Mucosa of stomach (tissue), 1 donor: ENCODE results near the gene ARMC6.
"Not testable (repeated sequence)": the region's sequence is repeated elsewhere in the genome, so short reads cannot be mapped to it uniquely, and the experiment has no call there.

ENCODE experiments used
- H3K27me3 ChIP-seq: one replicate; pipeline ENCODE4 v1.7.0; 2013; ENCODE audit warnings: mild to moderate bottlenecking, low read length; ENCODE audit not compliant: control insufficient read depth, insufficient read depth
- H3K36me3 ChIP-seq: one replicate; pipeline ENCODE4 v1.7.0; 2013; ENCODE audit warnings: low read length; ENCODE audit not compliant: control insufficient read depth, insufficient read depth
- H3K4me1 ChIP-seq: one replicate; pipeline ENCODE4 v1.7.0; 2013; ENCODE audit warnings: mild to moderate bottlenecking, low read length; ENCODE audit not compliant: control insufficient read depth, insufficient read depth
- H3K4me3 ChIP-seq: one replicate; pipeline ENCODE4 v1.7.0; 2013; ENCODE audit warnings: low read length
- H3K9ac ChIP-seq: one replicate; pipeline ENCODE4 v1.7.0; 2013; ENCODE audit warnings: mild to moderate bottlenecking, low read length, moderate library complexity
- H3K9me3 ChIP-seq: one replicate; pipeline ENCODE4 v1.7.0; 2013; ENCODE audit warnings: mild to moderate bottlenecking, low read length, moderate library complexity; ENCODE audit not compliant: control insufficient read depth
- donor health status: Pancreatic carcinoma.

ARMC6 gene

DNA sequence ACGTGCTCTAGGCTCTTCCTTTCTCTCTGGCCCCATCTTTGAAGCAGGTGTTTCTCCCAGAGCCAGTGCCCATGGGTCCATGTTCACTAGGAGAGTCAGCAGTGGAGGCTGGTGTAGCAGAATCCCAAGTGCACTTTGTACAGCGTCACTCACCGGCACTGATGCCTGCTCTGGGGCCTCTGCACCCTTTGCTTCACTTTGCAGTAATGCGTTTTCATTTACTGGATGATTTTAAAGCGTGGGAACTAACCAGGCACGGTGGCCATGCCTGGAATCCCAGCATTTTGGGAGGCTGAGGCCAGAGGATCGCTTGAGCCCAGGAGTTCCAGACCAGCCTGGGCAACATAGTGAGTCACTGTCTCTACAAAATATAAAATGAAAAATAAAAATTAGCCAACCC, 61.1 kb downstream of the ARMC6 start:
- Histone ChIP-seq H3K36me3 (no peaks in the 10 kb centered on the region), H3K9ac (no peak overlapping the region), H3K27me3 (no peaks in the 10 kb centered on the region)

DNA sequence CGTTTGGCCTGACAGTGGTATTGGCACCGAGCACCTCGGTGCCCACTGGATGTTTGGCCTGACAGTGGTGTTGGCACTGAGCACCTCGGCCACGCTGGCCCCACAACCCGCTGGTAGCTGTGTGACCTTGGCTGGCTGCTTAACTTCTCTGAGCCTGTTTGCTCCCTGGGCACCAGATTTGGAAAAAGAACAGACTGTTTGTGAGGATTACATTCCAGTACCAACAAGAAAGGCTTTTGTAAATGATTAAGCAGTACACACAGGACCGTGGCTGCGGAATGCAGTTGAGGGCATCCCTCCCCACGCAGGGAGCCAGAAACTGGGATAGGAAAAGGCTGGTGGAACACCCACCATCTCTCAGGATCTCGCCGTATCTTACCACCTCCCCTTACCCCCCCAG, 62.3 kb downstream of the ARMC6 start:
- Histone ChIP-seq H3K4me1 (peaks cover 3% of the 10 kb centered on the region), H3K27me3 (no peaks in the 10 kb centered on the region), H3K9me3 (no peaks in the 10 kb centered on the region), H3K9ac (no peak overlapping the region), H3K36me3 (no peaks in the 10 kb centered on the region), H3K4me3 (no peak overlapping the region)

More for the DNA sequence above, 61.1 kb downstream of the ARMC6 start:
- Histone ChIP-seq H3K9me3 (no peaks in the 10 kb centered on the region), H3K4me3 (no peak overlapping the region), H3K4me1 (peaks cover 3% of the 10 kb centered on the region)

DNA sequence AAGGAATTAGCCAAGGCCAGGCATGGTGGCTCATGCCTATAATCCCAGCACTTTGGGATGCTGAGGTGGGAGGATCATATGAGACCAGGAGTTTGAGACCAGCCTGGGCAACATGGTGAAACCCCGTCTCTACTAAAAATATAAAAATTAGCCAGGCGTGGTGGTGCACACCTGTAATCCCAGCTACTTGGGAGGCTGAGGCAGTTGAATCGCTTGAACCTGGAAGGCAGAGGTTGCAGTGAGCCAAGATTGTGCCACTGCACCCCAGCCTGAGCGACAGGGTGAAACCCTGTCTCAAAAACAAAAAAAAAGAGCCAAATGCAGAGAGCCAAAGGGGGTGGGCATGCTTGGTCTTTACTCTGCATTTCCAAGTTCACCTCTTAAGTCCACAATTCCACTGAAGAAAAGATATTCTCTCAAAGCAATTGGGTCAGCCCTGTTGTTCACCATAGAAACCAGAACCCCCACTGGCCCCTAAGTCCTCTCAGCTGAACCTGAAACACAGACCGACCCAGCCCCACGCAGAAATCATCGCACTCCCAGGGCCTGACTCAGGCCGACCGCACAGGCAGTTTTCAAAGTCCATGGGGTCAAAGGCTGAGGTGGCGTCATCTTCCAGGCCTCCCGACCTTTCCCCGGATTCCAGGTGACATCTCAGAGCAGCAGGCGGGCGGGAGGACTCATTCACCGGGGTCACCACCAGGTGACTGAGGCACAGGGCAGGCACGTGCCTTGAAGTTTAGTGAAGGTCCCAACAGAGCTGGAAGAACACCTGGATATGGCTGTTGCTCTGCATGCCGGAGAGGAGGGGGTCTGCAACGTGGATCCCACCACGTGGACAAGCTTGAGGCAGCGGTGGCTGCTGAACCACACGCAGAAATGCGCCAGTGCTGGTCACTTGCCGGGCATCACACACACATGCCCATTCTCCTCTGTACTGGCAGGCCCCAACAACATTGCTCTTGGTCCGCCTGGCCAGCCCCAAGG, 63.5 kb downstream of the ARMC6 start:
- H3K36me3 ChIP-seq = no peaks in the 10 kb centered on the region
- H3K4me3 ChIP-seq = no peak overlapping the region
- no peak overlapping the region for H3K9ac ChIP-seq
- no peaks in the 10 kb centered on the region for H3K9me3 ChIP-seq
- peaks cover 3% of the 10 kb centered on the region for H3K4me1 ChIP-seq
- no peaks in the 10 kb centered on the region for H3K27me3 ChIP-seq

DNA sequence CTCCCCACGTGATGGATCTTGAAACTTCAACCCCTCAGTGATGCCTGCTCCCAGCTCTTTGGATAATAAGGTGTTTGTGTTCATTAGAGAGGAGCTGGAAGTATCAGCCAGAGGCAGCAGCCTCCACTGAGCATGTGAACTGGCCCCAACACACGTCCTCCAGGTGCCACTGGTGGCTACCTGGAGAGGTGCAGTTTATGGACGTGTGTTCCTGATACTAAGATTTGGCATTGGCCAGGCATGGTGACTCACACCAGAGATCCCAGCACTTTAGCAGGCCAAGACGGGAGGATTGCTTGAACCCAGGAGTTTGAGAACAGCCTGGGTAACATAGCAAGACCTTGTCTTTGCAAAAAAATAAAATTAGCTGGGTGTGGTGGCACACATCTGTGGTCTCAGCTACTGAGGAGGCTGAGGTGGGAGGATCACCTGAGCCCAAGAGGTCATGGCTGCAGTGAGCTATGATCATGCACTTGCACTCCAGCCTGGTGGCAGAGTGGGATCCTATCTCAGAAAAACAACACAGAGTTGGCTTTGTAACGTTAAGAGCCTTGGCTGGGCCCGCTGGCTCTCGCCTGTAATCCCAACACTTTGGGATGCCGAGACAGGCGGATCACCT, 64.8 kb downstream of the ARMC6 start:
- H3K27me3 ChIP-seq = no peaks in the 10 kb centered on the region
- no peak overlapping the region for H3K9ac ChIP-seq
- peaks cover 3% of the 10 kb centered on the region for H3K4me1 ChIP-seq
- H3K4me3 ChIP-seq = no peak overlapping the region
- H3K36me3 ChIP-seq = no peaks in the 10 kb centered on the region
- no peaks in the 10 kb centered on the region for H3K9me3 ChIP-seq

DNA sequence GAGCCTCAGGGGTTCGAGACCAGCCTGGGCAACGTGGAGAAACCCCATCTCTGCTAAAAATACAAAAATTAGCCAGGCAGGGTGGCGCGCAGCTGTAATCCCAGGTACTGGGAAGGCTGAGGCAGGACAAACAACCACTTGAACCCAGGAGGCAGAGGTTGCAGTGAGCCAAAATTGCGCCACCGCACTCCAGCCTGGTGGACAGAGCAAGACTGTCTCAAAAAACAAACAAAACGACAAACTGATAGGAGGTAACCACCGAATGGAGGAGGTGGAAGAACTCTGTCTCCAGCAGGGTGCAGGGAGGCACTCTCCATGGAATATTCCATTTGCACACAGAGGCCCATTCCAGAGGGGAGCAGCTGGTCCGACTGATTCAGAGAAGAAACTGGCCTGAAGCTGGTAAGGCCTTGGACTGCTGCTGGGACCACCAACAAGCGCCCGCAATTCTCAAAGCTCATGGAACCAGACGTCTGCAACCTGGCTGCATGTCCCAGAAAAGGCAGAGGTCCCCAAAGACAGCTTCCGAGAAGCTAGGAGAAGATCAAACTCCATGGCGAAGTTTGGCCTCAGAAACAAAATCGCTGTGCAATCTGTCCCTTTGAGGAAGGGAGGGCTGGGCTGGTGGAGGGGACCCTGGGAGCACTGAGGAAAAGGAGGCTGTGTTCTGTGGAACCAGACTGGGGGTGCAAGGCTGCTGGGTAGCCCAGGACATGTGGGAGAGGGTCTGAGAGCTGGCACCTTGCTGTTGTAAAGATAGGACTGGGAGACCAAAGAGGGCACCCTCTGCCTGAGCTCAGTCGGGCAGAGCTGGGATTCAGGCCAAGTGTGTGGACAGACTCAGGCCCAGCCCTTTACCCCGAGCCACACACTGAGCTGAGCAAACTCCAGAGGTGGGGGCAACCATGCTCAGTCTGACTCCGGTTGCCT, 65.6 kb downstream of the ARMC6 start:
- no peak overlapping the region for H3K4me3 ChIP-seq
- H3K9ac ChIP-seq = no peak overlapping the region
- no peaks in the 10 kb centered on the region for H3K9me3 ChIP-seq
- peaks cover 3% of the 10 kb centered on the region for H3K4me1 ChIP-seq
- no peaks in the 10 kb centered on the region for H3K27me3 ChIP-seq
- no peaks in the 10 kb centered on the region for H3K36me3 ChIP-seq

DNA sequence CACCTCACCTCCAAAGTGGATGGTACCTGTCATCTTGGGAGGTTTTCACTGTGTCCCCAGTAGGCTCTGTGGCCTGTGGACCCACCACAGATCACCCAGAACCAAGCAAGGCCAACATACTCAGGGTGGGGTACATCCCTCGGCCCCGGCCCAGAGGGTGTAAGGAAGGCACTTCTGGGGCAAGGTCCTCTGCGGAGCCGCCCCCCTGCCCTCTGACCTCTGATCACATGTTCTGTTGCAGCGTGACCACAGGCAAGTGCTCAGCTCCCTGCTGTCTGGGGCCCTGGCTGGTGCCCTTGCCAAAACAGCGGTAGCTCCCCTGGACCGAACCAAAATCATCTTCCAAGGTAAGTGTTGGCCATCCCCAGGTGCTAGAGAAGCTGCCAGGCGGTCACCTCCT, 68.1 kb downstream of the ARMC6 start:
- H3K4me1 ChIP-seq = peaks cover 17% of the 10 kb centered on the region
- no peaks in the 10 kb centered on the region for H3K36me3 ChIP-seq
- H3K27me3 ChIP-seq = no peaks in the 10 kb centered on the region
- no peak overlapping the region for H3K9ac ChIP-seq
- no peak overlapping the region for H3K4me3 ChIP-seq
- no peaks in the 10 kb centered on the region for H3K9me3 ChIP-seq

DNA sequence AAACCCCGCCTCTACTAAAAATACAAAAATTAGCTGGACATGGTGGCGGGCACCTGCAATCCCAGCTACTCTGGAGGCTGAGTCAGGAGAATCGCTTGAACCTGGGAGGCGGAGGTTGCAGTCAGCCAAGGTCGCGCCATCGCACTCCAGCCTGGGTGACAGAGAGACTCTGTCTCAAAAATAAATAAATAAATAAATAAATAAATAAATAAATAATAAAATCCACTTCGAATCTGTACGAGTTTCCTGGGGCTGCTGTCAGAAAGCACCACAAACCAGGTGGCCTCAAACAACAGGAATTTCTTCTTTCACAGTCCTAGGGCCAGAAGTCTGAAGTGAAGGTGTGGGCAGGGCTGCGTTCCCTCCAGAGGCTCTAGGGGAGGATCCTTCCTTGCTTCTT, 69.2 kb downstream of the ARMC6 start:
- H3K27me3 ChIP-seq, H3K9ac ChIP-seq, H3K9me3 ChIP-seq, H3K4me3 ChIP-seq, H3K36me3 ChIP-seq: not testable (repeated sequence)
- H3K4me1 ChIP-seq = peaks cover 17% of the 10 kb centered on the region

DNA sequence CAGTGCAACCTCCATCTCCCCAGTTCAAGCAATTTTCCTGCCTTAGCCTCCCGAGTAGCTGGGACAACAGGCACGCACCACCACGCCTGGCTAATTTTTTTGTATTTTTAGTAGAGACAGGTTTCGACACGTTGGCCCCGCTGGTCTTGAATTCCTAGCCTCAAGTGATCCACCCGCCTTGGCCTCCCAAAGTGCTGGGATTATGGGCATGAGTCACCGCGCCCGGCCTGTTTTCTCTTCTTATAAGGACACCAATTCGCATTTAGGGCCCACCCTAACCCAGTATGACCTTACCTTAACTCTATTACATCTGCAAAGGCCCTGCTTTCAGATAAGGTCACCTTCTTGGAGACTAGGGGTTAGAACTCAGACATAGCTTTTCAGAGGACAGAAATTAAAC, 69.8 kb downstream of the ARMC6 start:
- Histone ChIP-seq H3K9ac (no peak overlapping the region), H3K36me3 (no peaks in the 10 kb centered on the region), H3K4me3 (no peak overlapping the region), H3K27me3 (no peaks in the 10 kb centered on the region), H3K4me1 (peaks cover 17% of the 10 kb centered on the region), H3K9me3 (no peaks in the 10 kb centered on the region)

DNA sequence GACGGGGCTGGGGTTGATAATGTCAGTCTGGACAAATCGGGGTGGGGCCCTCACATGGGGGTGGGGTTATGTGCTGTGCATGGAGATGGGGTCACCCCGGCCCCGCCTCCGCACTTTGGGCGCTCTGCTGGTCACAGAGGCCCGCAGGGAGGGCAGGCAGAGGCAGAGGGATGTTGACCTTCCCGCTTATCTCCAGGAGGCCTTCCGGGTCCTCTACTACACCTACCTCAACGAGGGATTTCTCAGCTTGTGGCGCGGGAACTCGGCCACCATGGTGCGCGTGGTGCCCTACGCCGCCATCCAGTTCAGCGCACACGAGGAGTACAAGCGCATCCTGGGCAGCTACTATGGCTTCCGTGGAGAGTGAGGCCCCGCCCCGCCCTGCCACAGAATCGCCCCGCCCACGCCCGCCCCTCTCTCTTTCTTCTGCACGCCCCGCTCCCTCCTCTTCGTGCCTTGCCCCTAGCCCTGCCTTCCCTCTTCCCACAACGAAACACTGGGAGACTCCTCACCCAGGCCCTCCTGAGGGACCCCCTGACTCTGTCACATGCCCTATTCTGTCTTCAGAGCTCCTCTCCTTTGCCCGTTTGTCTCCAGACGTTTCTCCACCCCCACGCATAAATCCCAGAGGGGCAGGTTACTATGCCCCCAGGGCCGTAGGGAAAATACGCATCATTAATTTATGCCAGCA, 72.1 kb downstream of the ARMC6 start:
- H3K36me3 ChIP-seq = no peaks in the 10 kb centered on the region
- peak overlapping the region; percentile 31 for H3K9ac ChIP-seq
- H3K27me3 ChIP-seq = peaks cover 3% of the 10 kb centered on the region
- peaks cover 15% of the 10 kb centered on the region for H3K4me1 ChIP-seq
- peak overlapping the region; percentile 8 for H3K4me3 ChIP-seq
- H3K9me3 ChIP-seq = no peaks in the 10 kb centered on the region

DNA sequence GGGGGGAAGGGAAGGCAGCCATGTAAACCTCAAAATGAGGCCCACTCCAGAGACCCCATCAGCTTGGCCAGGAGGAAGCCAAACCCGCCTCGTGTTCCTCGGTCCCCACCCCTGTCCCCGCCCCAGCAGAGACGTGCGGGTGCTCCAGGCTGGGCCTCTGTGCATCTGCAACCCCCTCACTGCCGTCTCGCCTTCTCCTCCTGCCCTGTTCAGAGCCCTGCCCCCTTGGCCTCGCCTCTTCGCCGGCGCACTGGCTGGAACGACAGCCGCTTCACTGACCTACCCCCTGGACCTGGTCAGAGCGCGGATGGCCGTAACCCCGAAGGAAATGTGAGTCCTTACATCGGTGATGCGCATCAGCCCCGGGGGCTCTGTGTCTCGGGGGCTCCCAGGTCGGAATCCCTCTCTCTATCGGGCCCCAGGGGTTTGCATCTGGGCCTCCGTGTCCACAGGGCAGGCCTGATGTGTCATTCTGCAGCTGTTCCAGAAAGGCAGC, 72.7 kb downstream of the ARMC6 start:
- Histone ChIP-seq H3K4me1 (peaks cover 20% of the 10 kb centered on the region), H3K27me3 (peaks cover 9% of the 10 kb centered on the region), H3K9me3 (no peaks in the 10 kb centered on the region), H3K4me3 (peak overlapping the region; percentile 8), H3K36me3 (no peaks in the 10 kb centered on the region), H3K9ac (peak overlapping the region; percentile 31)

DNA sequence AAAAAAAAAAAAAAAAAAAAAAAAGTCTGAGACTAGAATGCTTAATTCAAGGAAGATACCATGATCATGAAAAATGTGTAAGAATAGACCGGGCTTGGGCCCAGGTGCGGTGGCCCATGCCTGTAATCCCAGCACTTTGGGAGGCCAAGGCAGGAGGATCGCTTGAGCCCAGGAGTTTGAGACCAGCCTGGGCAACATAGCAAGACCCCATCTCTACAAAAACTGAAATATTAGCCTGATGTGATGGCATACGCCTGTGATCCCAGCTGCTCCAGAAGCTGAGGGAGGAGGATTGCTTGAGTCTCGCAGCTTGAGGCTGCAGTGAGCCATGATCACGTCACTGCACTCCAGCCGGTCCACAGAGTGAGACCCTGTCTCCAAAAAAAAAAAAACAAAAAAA, 73.5 kb downstream of the ARMC6 start:
- not testable (repeated sequence) for H3K4me3 ChIP-seq

More for the DNA sequence above, 73.5 kb downstream of the ARMC6 start:
- H3K4me1 ChIP-seq = peaks cover 20% of the 10 kb centered on the region
- not testable (repeated sequence) for H3K36me3 ChIP-seq, H3K9ac ChIP-seq, H3K9me3 ChIP-seq
- H3K27me3 ChIP-seq = peaks cover 14% of the 10 kb centered on the region
